Activated CD4-positive, alpha-beta memory T cell treated with anti-CD3 and anti-CD28 coated beads, Interleukin-2, amount 10 ng/mL, durations not matched to agents 7 days and 5 days (primary cell): ENCODE measurements around the gene POU3F1. TPM values are rescaled to one million over a fixed set of nuclear protein-coding genes. Genes with fewer than 3 reads are reported as not detected.

Experiments
- CTCF ChIA-PET: fragments of 350-600 bp; sonication (Branson Sonifier 250); formaldehyde crosslinking; loops from one replicate; lab custom pipeline; 2021; ENCODE audit warnings: antibody characterized with exemption, inconsistent platforms; lab: Charles Lee
- POLR2A ChIA-PET: fragments of 350-600 bp; sonication (Branson Sonifier 250); formaldehyde crosslinking; loops from one replicate; lab custom pipeline; 2021; ENCODE audit warnings: antibody characterized with exemption; lab: Charles Lee
- DNase-seq: peaks from one replicate; pipeline ENCODE4 v3.0.0-alpha.2; 2020
- H3K27ac Mint-ChIP-seq: one replicate; pipeline ENCODE4 v1.8.0; 2021; ENCODE audit warnings: mild to moderate bottlenecking, mixed read lengths
- H3K27me3 Mint-ChIP-seq: one replicate; pipeline ENCODE4 v1.8.0; 2021; ENCODE audit warnings: mixed read lengths
- H3K36me3 Mint-ChIP-seq: one replicate; pipeline ENCODE4 v1.8.0; 2021; ENCODE audit warnings: low read depth, mixed read lengths
- H3K4me1 Mint-ChIP-seq: one replicate; pipeline ENCODE4 v1.8.0; 2021; ENCODE audit warnings: mixed read lengths
- H3K4me3 Mint-ChIP-seq: one replicate; pipeline ENCODE4 v1.8.0; 2021; ENCODE audit warnings: mild to moderate bottlenecking, mixed read lengths
- H3K9me3 Mint-ChIP-seq: one replicate; pipeline ENCODE4 v1.8.0; 2021; ENCODE audit warnings: mixed read lengths
- total RNA-seq, 2 experiments: library from RNA; stranded (reverse); gene quantifications; one replicate each; pipeline ENCODE4 v1.2.3, GENCODE V29; 2021

The POU3F1 gene
- total RNA-seq, 2 experiments from 2014 or later: not detected

DNA sequence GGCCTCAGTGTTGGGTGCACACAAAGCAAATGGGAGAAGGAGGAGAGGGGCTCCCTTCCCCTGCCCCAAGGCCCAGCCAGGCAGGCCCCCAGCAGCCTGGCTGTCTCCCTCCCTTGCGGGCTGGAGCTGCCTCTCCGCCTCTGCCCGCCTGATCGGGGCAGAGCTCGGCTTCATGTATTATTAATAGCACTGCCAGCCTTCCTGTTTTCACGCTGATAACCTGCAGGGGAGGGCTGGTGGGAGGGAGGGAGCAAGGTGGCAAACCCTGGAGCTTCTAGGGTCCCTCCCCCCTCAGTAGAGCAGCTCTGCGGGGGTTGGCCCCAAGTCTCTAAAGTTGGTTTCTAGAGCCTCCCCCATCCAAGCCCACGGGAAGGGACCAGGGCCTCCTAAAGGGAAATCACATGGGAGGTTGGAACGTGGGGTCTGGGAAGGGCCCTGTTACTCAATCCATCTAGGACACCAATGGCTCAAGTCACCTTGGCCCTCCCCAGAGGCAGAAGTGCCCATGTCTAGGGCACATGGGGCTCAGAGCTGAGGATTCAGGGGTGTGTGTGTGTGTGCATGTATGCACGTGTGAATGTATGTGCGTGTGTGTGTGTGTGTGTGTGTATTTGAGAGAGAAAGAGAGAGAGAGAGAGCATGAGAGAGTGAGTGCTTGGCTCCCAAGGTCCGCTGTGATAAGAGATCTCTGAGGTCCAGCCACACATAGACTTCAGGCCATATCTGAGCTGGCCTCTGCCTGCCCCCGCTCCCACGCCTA is 21.8 kb upstream of the POU3F1 start:
- no peak for DNase-seq
- no peak overlapping the region for H3K27ac Mint-ChIP-seq
- H3K36me3 Mint-ChIP-seq: no peaks in the 10 kb centered on the region
- H3K4me3 Mint-ChIP-seq: no peak overlapping the region
- no peaks in the 10 kb centered on the region for H3K4me1 Mint-ChIP-seq
- ChIA-PET CTCF (interaction anchor here (0.6 kb wide), 1 partner anchor 77 kb away, joined by 4 read pairs; no protein-coding TSS in a partner anchor), POLR2A (interaction anchor here (1.1 kb wide), 1 partner anchor 595 kb away, joined by 3 read pairs; no protein-coding TSS in a partner anchor)
- H3K27me3 Mint-ChIP-seq: peaks cover 20% of the 10 kb centered on the region
- H3K9me3 Mint-ChIP-seq: no peaks in the 10 kb centered on the region

DNA sequence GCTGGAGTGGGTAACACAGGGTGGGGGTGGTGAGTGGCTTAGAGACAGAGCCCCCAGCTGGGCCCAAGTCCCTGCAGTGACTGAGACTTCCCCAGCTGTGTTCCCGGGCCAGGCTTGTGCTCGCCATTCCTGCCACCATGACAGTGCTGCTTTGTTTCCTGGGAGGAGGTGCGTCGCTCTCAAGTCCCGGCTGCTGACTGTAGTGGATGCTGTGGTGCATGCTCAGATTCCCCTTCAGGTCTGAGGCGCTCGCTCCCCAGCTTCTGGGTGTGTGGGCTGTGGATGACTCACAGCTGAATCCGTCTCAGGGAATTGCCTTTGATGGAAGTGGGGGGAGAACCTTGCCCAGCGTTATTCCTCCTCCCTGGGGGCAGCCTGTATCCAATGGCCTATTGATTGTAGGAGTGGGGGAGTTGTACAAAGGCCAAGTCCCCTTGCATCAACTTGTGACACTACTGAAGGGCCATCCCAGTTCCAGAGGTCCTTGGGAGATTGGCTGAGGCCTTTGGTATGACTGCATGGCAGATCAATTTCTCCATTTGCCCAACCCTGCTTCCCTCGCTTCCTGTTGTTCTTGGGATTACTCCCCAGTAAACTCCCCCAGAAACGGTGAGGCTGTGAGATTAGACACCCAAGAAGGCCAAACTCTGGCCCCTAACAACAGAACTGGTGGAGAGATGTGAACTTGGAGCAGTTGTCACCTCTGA is 17.8 kb upstream of the POU3F1 start:
- Mint-ChIP-seq H3K4me1 (no peaks in the 10 kb centered on the region), H3K27me3 (peaks cover 7% of the 10 kb centered on the region), H3K36me3 (no peaks in the 10 kb centered on the region), H3K4me3 (no peak overlapping the region), H3K9me3 (no peaks in the 10 kb centered on the region), H3K27ac (no peak overlapping the region)
- CTCF ChIA-PET: no interaction called here
- no peak for DNase-seq
- POLR2A ChIA-PET: no interaction called here

- no peak for DNase-seq
- peaks cover 6% of the 10 kb centered on the region for H3K27me3 Mint-ChIP-seq
- POLR2A ChIA-PET: no interaction called here
- H3K9me3 Mint-ChIP-seq: no peaks in the 10 kb centered on the region
- no peaks in the 10 kb centered on the region for H3K36me3 Mint-ChIP-seq
- CTCF ChIA-PET: no interaction called here
- H3K4me3 Mint-ChIP-seq: no peak overlapping the region
- no peaks in the 10 kb centered on the region for H3K4me1 Mint-ChIP-seq
- no peak overlapping the region for H3K27ac Mint-ChIP-seq
Measured at GRCh38 chr1:38063616-38064015, 17.0 kb upstream of the POU3F1 start.

DNA sequence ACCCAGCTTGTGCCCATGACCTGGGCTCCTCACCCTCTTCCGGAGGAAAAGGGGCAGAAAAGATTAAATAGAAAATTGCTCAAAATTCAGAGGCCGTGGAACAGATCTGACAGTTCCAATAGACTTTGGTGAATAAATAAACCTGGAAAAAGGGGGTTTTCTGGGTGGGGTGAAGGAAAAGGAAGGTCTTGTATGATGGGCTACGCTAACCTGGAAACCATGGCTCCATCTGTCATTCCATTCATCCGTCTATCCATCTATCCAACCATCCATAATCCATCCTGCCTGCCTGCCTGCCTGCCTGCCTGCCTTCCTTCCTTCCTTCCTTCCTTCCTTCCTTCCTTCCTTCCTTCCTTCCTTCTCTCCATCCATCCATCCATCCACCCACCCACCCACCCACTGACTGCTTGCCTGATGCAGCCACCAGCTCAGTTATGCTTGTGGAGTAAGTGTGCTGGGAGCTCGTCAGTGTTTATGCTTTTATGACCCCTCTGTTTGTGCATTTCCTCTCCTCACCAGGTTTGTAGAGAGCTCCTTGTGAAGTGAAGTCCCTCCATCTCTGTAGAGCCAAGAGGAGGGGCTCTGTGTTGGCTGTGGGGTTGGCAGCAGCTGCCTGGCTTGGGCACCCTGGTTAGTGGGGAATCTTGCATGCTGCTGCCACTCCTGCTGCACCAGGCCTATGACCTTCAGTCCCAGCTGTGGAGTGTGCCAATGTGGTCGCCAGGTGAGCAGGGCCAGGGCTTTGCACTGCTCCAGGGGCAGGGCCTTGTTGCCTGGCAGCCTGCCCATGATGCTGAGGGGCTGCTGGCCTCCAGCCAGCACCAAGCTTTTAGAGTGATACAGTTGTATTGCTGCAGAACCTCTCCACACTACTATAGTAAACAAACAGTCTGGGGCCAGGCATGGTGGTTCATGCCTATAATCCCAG is 16.0 kb upstream of the POU3F1 start:
- ChIA-PET POLR2A (no interaction called here), CTCF (no interaction called here)
- Mint-ChIP-seq H3K27me3 (peaks cover 5% of the 10 kb centered on the region), H3K4me1 (no peaks in the 10 kb centered on the region), H3K4me3 (no peak overlapping the region), H3K27ac (no peak overlapping the region), H3K36me3 (no peaks in the 10 kb centered on the region), H3K9me3 (no peaks in the 10 kb centered on the region)
- no peak for DNase-seq

DNA sequence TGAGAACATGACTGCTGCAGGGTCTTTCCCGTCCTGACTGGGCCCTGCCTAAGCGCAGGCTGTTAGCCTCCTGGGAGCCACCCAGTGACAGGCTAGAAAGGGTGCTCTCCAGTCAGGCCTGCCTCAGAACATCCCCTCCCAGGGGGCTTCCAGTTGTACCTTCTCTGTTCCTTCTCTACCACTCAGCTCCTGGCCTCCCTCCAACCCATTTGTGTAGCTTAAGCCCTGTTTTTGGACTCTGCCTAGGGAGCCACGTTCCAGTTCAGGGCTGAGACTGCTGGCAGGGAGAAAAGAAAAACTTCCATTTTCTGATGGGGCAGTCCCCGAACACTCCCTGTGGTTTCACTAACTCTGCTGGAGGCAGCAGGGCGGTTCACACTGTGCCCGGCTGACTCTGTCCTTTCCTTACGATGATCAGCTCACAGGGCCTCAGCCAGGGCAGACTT is 15.3 kb upstream of the POU3F1 start:
- Mint-ChIP-seq H3K27ac (no peak overlapping the region), H3K4me3 (no peak overlapping the region), H3K4me1 (no peaks in the 10 kb centered on the region)

DNA sequence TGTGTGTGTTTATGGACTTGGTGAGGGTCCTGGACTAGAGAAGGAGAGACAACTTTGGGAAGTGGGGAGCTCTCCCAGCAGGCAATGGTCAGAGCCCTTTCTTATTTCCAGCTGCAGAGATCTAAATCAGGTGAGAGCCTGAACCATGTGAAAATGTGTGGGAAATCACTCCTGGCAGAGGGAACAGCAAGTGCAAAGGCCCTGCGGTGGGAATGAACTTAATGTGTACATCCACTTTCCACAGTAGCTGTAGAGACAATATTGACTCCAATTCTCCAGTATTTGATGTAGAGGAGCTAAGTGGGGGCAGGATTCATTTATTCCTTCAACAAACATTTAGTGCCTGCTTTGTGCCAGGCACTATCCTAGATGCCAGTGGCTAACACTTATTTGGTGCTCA is 14.7 kb upstream of the POU3F1 start:
- DNase-seq: no peak
- H3K9me3 Mint-ChIP-seq: no peaks in the 10 kb centered on the region
- no peaks in the 10 kb centered on the region for H3K4me1 Mint-ChIP-seq
- H3K4me3 Mint-ChIP-seq: no peak overlapping the region
- H3K36me3 Mint-ChIP-seq: no peaks in the 10 kb centered on the region
- H3K27ac Mint-ChIP-seq: no peak overlapping the region
- H3K27me3 Mint-ChIP-seq: no peaks in the 10 kb centered on the region
- ChIA-PET CTCF (no interaction called here), POLR2A (no interaction called here)

More for the DNA sequence above, 15.3 kb upstream of the POU3F1 start:
- ChIA-PET CTCF (no interaction called here), POLR2A (no interaction called here)
- no peaks in the 10 kb centered on the region for H3K9me3 Mint-ChIP-seq
- no peaks in the 10 kb centered on the region for H3K36me3 Mint-ChIP-seq
- no peaks in the 10 kb centered on the region for H3K27me3 Mint-ChIP-seq
- no peak for DNase-seq

DNA sequence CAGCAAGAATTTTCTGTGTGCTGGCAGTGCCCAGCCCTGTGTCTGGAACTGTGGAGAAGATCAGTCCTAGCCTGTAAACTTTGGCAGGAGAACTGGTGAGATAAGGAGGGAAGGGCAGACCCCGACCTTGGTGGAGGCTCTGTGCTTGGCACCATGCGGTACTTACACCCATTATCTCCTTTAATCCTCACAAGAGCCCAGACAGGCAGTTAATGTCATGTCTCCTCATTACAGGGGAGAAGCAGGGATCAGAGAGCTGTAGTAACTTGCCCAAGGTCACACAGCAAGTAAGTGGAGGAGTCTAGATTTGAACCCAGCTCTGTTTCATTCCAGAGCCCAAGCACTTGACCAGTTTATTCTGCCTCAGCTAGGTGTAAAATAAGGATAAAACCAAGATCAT is 13.9 kb upstream of the POU3F1 start:
- no peaks in the 10 kb centered on the region for H3K4me1 Mint-ChIP-seq
- H3K27me3 Mint-ChIP-seq: peaks cover 5% of the 10 kb centered on the region
- ChIA-PET CTCF (no interaction called here), POLR2A (no interaction called here)
- no peaks in the 10 kb centered on the region for H3K9me3 Mint-ChIP-seq
- H3K27ac Mint-ChIP-seq: no peak overlapping the region
- no peak overlapping the region for H3K4me3 Mint-ChIP-seq
- DNase-seq: no peak
- H3K36me3 Mint-ChIP-seq: no peaks in the 10 kb centered on the region

- Mint-ChIP-seq H3K36me3 (no peaks in the 10 kb centered on the region), H3K4me1 (no peaks in the 10 kb centered on the region), H3K27me3 (peaks cover 7% of the 10 kb centered on the region), H3K27ac (no peak overlapping the region), H3K9me3 (no peaks in the 10 kb centered on the region), H3K4me3 (no peak overlapping the region)
- ChIA-PET CTCF (no interaction called here), POLR2A (no interaction called here)
- DNase-seq: no peak
Measured at GRCh38 chr1:38059635-38060250, 13.2 kb upstream of the POU3F1 start.

GRCh38 chr1:38055965-38056364 is 9.4 kb upstream of the POU3F1 start:
- no peak for DNase-seq
- Mint-ChIP-seq H3K27me3 (peaks cover 11% of the 10 kb centered on the region), H3K27ac (no peak overlapping the region), H3K4me1 (peaks cover 4% of the 10 kb centered on the region), H3K36me3 (no peaks in the 10 kb centered on the region), H3K4me3 (no peak overlapping the region), H3K9me3 (no peaks in the 10 kb centered on the region)
- ChIA-PET POLR2A (interaction anchor here (0.5 kb wide), 1 partner anchor 23 kb away, joined by 3 read pairs; no protein-coding TSS in a partner anchor), CTCF (no interaction called here)

DNA sequence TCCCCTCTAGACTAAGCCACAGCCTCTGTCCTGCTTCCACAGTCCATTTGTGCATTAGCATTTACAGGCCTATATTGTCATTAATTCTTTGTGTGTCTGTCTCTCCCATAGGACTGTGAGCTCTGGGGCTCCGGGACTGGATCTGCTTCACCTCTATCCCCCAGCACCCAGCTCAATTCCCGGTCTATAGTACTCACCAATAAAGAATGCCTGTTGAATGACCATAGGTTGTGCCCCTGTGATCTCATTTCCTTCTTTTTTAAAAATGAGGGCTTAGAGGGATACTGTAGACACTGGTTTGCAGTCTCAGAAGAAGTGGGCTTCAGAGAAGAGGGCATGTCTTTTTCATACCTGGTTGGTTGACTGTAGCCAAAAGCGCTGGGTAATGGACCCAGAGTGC is 8.8 kb upstream of the POU3F1 start:
- Mint-ChIP-seq H3K27me3 (peaks cover 11% of the 10 kb centered on the region), H3K4me1 (peaks cover 4% of the 10 kb centered on the region), H3K9me3 (no peaks in the 10 kb centered on the region), H3K27ac (no peak overlapping the region), H3K36me3 (no peaks in the 10 kb centered on the region), H3K4me3 (no peak overlapping the region)
- ChIA-PET CTCF (no interaction called here), POLR2A (no interaction called here)
- DNase-seq: no peak

- POLR2A ChIA-PET: interaction anchor here (0.6 kb wide), 1 partner anchor 302 kb away, joined by 3 read pairs; no protein-coding TSS in a partner anchor
- DNase-seq: no peak
- Mint-ChIP-seq H3K9me3 (no peaks in the 10 kb centered on the region), H3K27me3 (peaks cover 20% of the 10 kb centered on the region), H3K4me1 (peaks cover 4% of the 10 kb centered on the region), H3K36me3 (no peaks in the 10 kb centered on the region), H3K27ac (no peak overlapping the region), H3K4me3 (no peak overlapping the region)
- CTCF ChIA-PET: no interaction called here
Measured at GRCh38 chr1:38053416-38054091, 7.0 kb upstream of the POU3F1 start.

- H3K36me3 Mint-ChIP-seq: no peaks in the 10 kb centered on the region
- H3K4me3 Mint-ChIP-seq: no peak overlapping the region
- no peak overlapping the region for H3K27ac Mint-ChIP-seq
- CTCF ChIA-PET: no interaction called here
- no peaks in the 10 kb centered on the region for H3K9me3 Mint-ChIP-seq
- POLR2A ChIA-PET: no interaction called here
- no peak for DNase-seq
- peaks cover 27% of the 10 kb centered on the region for H3K27me3 Mint-ChIP-seq
- peaks cover 4% of the 10 kb centered on the region for H3K4me1 Mint-ChIP-seq
Measured at GRCh38 chr1:38052750-38053415, 6.3 kb upstream of the POU3F1 start.
